ENCODE results near the gene THAP12.

The THAP12 gene

GRCh38 chr11:76310832-76311595, 69.9 kb downstream of the THAP12 start:
- in situ Hi-C loops (cut with HindIII; ENCODE audit: low sequenced_read_pairs), result no loop called here

DNA sequence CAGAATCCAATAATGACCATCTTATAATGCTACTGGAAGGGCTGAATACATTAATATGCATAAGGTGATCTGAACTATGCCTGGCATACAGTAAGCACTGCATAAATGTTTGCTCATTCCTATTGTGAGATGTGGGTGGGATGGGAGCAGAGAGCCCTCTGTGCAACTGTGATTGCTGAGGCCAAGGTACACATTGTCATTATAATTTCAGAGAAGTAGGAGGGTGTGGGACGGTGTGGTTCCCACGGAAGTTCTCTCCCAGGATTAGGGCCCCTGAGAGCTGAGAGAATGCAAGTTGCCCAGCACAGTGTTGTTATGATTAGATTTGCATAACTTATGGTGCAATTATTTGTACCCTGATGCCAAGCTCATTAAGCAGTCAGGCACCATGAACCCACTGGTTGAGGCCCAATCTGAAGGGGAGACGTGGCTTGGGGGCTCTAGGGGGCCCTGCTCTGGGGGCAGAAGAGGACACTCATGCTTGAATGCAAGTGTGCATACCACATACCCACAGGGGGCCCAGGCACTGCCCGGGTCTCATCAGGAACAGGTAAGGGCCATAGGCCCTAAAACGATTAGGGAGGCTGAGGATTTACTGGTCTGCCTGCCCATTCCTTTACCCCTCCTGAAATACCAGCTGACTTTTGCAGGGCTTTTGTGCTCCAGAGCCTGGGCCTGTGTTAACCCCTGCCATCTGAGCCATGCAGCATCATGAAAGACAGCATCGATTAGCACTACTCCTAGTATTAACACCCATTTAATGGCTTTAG, 72.8 kb downstream of the THAP12 start:
- in situ Hi-C loops (cut with HindIII; ENCODE audit: low sequenced_read_pairs), result no loop called here

DNA sequence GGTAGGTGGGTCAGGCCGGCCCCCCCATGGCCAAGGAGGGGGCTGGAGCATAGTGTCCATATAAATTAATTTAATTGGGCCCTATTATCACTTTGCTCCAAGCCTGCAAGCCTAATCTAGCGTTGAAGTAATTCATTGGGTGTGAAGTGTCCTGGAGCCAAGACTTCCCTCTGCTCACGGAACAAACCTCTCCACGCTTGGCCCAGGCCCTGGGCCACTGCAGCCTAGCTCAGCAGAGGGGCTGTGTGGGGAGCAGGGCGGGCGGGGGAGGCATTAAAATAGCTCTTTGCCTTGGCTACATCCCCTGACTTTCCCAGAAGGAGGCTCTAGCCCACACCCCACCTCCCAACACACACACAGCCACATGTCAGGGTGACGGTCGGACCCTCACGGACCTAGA, 73.5 kb downstream of the THAP12 start:
- in situ Hi-C loops (cut with HindIII; ENCODE audit: low sequenced_read_pairs), result no loop called here

- in situ Hi-C loops (cut with HindIII; ENCODE audit: low sequenced_read_pairs), result no loop called here
Observed at GRCh38 chr11:76303399-76303798, 77.5 kb downstream of the THAP12 start.

- in situ Hi-C loops (cut with HindIII; ENCODE audit: low sequenced_read_pairs), result no loop called here
Observed at GRCh38 chr11:76302996-76303395, 77.9 kb downstream of the THAP12 start.
